Peyer's patch (tissue), 4 donors: ENCODE measurements around the gene HABP2.

Source experiments
- POLR2A ChIP-seq, 2 donors: fragments of 450-650 bp; IDR thresholded peaks; one replicate each; pipeline ENCODE4 v1.5.1; 2017; ENCODE audit warnings: antibody characterized with exemption in 2 of 2, mild to moderate bottlenecking in 2 of 2, moderate library complexity in 2 of 2
- TF ChIP-seq, protein P1 (sequence below), 6 experiments: fragments of 450-650 bp in 4 of 6; fragments of 200-600 bp in 2 of 6; sonication (generic) in 1 of 6; IDR thresholded peaks; one replicate each; pipeline ENCODE4 v1.5.1; 2017 to 2019; ENCODE audit warnings: antibody characterized with exemption in 6 of 6, mild to moderate bottlenecking in 3 of 6, moderate library complexity in 1 of 6

DNA sequence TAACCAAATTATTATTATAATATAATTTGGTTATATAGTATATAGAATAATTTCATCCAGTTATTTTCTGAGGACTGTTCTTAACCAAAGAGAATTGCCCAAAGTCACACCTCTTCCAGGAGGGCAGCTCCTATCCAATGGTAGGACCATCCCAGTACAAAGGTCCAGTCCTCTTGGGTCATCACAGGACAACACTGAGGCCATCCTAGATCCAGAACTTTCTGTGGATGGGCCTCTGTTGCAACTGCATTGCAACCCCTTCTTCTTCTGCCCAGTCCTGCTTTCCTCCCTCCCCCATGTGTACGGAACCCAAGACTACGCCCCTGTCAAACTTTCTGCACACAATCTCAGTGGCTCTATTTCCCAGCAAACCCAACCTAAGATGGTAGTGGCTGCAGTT lies 5.4 kb upstream of the HABP2 start:
- TF ChIP-seq, protein P1, sequence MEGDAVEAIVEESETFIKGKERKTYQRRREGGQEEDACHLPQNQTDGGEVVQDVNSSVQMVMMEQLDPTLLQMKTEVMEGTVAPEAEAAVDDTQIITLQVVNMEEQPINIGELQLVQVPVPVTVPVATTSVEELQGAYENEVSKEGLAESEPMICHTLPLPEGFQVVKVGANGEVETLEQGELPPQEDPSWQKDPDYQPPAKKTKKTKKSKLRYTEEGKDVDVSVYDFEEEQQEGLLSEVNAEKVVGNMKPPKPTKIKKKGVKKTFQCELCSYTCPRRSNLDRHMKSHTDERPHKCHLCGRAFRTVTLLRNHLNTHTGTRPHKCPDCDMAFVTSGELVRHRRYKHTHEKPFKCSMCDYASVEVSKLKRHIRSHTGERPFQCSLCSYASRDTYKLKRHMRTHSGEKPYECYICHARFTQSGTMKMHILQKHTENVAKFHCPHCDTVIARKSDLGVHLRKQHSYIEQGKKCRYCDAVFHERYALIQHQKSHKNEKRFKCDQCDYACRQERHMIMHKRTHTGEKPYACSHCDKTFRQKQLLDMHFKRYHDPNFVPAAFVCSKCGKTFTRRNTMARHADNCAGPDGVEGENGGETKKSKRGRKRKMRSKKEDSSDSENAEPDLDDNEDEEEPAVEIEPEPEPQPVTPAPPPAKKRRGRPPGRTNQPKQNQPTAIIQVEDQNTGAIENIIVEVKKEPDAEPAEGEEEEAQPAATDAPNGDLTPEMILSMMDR (IDR thresholded peaks at IDR 0.05) = no peak
- no peak for TF ChIP-seq POLR2A (IDR thresholded peaks at IDR 0.05)
